NCI-H146 (cell line): ENCODE results near the gene STARD8.

Experiments
- DNase-seq: peaks from one replicate; lab custom pipeline; 2025; lab: John Stamatoyannopoulos, UW

STARD8 gene

DNA sequence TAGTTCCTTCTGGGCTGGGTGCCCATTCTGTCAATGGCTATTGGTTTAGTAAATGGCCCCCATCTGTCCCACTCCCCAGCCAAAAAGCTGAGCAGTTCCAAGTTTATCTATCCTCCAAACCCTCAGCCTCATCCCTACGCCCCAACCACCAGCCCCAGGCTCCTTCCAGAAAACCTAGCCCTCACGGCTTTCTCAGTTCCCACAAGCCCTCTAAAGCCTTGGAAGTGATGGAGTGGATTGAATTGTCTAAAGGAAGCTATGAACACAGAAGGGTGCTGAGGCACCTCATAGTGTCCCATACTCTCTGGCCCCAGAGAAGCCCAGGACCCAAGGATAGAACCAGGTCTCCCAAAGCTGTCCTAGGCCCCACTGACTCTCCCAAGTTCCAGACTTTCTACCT is 105.8 kb downstream of the STARD8 start:
- no peak for DNase-seq

DNA sequence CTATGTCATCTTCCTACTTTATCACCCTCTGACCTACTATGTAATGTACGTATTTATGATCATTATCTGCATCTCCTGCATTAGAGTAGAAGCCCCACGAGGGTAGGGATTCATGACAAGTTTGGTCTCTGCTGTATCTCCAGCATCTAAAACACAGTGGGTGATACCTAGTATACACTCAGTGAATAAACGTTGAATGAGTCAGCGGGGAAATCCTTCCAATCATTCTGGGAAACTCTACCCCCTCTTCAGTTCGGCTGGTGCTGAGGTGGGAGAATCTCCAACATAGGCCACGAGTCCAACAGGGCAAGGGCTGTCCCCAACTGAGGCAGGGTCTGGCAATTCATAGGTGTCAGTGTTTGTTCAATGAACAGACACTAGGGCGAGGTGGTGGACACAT is 106.9 kb downstream of the STARD8 start:
- no peak for DNase-seq

DNA sequence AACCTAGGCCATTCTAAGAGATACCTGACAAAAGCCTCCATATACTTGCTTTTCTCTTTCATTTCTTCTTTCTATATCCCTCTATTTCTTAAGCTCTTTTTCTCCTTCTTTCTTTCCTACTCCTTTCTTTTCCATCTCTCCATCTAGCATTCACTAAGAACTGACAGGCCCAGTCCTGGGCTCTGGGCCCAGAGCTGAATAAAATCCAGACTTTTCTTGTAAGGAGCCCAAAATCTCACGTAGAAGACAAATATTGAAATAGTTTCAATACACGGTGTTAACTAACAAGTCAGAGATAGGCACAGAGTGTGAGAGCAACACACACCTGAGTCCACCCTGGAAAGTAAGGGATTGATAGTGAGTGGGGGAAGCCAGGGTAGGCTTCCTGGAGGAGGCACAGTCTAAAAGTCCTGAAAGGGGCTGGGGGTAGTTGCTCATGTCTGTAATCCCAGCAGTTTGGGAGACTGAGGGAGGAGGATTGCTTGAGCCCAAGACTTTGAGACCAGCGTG is 108.2 kb downstream of the STARD8 start:
- DNase-seq, result no peak

DNA sequence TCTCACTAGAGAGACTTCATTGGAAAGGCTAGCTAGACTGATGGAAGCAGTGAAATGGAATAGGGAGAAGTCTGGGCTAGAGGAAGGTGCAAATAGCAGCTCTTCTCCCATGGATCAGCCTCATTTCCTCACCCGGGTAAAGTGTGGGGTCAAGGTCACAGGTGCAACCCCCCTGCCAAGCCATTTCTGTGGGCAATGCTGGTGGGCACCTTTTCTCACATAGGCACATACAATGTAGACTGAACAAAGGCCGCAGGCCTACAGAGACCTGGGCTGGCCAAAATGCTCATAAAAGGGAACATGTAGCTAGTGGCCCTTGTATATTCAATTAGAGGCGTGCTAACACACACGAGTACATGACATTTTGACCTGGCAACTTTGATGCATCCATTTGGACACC is 109.9 kb downstream of the STARD8 start:
- no peak for DNase-seq

DNA sequence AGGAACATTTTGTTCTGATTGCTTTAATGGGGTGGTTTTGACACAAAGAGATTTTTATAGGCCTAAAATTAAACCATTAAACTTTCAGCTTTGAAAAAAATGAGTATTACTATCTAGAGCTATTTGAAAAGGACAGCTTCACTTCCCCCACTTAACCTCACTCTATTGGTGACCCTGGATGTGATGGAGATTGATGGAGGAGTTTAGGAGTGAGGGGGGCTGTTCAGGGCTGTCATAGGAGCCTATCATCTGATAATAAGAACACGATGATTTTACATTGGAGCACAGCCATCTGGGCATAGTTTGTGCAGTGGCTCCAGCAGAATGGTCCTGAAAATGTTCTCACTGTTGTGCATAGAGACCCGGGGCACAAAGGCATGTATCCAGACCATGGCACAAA is 110.3 kb downstream of the STARD8 start:
- no peak for DNase-seq

DNA sequence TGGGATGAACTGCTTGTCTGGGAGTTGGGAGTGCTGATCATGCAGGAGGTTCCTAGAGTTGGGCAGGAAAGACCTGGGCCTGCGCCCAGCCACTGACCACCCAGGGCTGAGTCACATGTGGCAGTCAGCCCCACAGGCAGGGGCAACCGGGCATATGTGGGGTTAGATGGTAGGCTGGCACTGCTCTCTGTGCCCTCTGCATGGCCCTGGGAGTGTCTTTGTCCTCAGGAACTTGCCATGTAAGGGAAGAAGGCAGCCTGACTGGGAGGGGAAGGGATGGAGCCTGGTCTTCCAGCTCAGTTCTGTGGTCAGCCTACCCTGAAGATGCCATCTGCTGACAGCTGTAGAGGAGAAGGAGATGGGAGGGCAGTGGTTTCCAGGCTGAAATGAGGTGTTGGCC is 111.2 kb downstream of the STARD8 start:
- no peak for DNase-seq

DNA sequence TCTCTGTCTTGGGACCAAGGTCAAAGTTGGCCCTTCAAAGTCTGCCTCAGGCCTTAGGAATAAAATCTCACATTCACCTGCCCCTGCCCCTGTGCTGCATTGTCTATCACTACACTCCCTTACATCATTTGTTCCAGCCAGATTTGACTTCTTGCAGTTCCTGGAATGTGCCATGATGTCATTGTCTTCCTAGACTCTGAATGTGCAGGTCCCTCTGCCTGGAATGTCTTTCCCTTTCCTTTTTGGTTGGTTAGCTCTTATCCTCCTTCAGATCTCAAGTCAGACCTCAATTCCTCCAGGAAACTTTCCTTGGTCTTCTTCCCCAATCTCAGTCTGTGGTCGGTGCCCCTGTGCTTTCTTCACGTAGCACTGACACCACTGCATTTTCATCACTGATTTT is 113.6 kb downstream of the STARD8 start:
- no peak for DNase-seq

DNA sequence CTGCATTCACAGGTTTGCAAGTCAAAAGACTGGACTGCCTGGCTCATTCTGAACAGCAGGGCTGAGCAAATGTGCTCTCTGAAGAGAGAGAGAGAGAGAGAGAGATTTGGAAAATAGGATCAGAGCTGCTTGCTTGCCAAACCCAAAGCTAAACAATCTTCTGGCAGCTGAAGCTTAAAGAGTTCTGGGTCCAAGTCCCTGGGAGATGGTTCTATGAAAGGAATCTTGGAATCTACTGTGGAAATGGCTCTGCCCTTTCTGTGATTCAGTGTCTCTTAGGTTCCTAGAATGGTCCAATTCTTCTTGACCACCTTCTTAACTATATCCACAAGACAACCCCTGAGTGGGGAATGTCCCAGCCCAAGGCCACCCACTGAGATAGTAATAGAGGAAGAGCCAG is 115.3 kb downstream of the STARD8 start:
- no peak for DNase-seq

DNA sequence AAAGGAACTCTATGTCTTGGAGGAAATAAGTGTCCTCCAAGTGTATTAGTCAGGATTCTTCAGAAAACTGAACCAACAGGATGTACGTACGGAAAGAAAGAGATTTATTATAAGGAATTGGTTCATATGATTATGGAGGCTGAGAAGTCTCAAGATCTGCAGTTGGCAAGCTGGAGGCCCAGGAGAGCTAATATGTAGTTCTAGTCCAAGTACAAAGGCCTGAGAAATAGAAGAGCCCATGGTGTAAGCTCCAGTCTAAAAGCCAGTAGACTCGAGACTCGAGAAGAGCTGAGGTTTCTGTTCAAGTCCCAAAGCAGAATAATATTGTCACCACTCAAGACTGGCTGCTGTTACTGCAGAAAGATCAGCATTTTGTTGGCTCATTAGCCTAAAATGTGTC is 116.0 kb downstream of the STARD8 start:
- DNase-seq, result no peak
